Measurements from ENCODE around the gene DDAH1.

GRCh38 chr1:85316321-85316720 lies 148.6 kb downstream of the DDAH1 start:
- TF ChIP-seq POLR2AphosphoS5 (IDR thresholded peaks at IDR 0.05; ENCODE audit: low read depth) (no peak), CTCF (conservative IDR thresholded peaks at IDR 0.05; ENCODE audit: low read depth in 2 of 2) (no peak), EZH2phosphoT487 (IDR thresholded peaks at IDR 0.05; ENCODE audit: unreplicated experiment) (no peak), EZH2 (IDR thresholded peaks at IDR 0.05; ENCODE audit: low read depth, unreplicated experiment) (no peak), ETS1 (IDR thresholded peaks at IDR 0.05) (no peak), REST (IDR thresholded peaks at IDR 0.05; ENCODE audit: unreplicated experiment) (no peak), CREB1 (CRISPR knock-in tag; IDR thresholded peaks at IDR 0.05; ENCODE audit: low read depth) (no peak), ZNF331 (CRISPR knock-in tag; IDR thresholded peaks at IDR 0.05; ENCODE audit: low read depth) (no peak), JUNB (IDR thresholded peaks at IDR 0.05; ENCODE audit: unreplicated experiment) (no peak)

Measured in GM23338 (cell line).